NB4 (cell line): Measurements from ENCODE around the gene TRA2A.
A peak's percentile ranks its signal among the peaks of the same experiment; 100 is the strongest.
"Not testable (repeated sequence)": the region's sequence is repeated elsewhere in the genome, so short reads cannot be mapped to it uniquely, and the experiment has no call there.

Experiments used
- DNase-seq: peaks from one replicate; pipeline ENCODE4 v3.0.0; 2010; ENCODE audit warnings: low read depth
- H3K4me3 ChIP-seq: one replicate; pipeline ENCODE4 v1.5.1; 2011; ENCODE audit warnings: mild to moderate bottlenecking, low read depth, low read length, moderate library complexity
- MAX ChIP-seq: IDR thresholded peaks from 2 replicates; pipeline ENCODE4 v1.6.1; 2011; ENCODE audit warnings: low read depth, low read length
- MYC ChIP-seq: IDR thresholded peaks from 2 replicates; pipeline ENCODE4 v1.6.1; 2011; ENCODE audit warnings: low read depth, low read length
- POLR2A ChIP-seq: IDR thresholded peaks from 2 replicates; pipeline ENCODE4 v1.6.1; 2011; ENCODE audit warnings: mild to moderate bottlenecking; ENCODE audit not compliant: insufficient read length; ENCODE audit errors: extremely low read depth
- TF ChIP-seq, protein P1 (sequence below): IDR thresholded peaks from one replicate; pipeline ENCODE4 v1.5.1; 2012; ENCODE audit warnings: low read depth, low read length

TRA2A gene

GRCh38 chr7:23532490-23533237 lies 883 bp upstream of the TRA2A start:
- no peak for TF ChIP-seq POLR2A
- TF ChIP-seq, protein P1, sequence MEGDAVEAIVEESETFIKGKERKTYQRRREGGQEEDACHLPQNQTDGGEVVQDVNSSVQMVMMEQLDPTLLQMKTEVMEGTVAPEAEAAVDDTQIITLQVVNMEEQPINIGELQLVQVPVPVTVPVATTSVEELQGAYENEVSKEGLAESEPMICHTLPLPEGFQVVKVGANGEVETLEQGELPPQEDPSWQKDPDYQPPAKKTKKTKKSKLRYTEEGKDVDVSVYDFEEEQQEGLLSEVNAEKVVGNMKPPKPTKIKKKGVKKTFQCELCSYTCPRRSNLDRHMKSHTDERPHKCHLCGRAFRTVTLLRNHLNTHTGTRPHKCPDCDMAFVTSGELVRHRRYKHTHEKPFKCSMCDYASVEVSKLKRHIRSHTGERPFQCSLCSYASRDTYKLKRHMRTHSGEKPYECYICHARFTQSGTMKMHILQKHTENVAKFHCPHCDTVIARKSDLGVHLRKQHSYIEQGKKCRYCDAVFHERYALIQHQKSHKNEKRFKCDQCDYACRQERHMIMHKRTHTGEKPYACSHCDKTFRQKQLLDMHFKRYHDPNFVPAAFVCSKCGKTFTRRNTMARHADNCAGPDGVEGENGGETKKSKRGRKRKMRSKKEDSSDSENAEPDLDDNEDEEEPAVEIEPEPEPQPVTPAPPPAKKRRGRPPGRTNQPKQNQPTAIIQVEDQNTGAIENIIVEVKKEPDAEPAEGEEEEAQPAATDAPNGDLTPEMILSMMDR, result no peak
- no peak for TF ChIP-seq MYC
- TF ChIP-seq MAX, result no peak
- DNase-seq, result no peak
- H3K4me3 ChIP-seq, result no peak overlapping the region

DNA sequence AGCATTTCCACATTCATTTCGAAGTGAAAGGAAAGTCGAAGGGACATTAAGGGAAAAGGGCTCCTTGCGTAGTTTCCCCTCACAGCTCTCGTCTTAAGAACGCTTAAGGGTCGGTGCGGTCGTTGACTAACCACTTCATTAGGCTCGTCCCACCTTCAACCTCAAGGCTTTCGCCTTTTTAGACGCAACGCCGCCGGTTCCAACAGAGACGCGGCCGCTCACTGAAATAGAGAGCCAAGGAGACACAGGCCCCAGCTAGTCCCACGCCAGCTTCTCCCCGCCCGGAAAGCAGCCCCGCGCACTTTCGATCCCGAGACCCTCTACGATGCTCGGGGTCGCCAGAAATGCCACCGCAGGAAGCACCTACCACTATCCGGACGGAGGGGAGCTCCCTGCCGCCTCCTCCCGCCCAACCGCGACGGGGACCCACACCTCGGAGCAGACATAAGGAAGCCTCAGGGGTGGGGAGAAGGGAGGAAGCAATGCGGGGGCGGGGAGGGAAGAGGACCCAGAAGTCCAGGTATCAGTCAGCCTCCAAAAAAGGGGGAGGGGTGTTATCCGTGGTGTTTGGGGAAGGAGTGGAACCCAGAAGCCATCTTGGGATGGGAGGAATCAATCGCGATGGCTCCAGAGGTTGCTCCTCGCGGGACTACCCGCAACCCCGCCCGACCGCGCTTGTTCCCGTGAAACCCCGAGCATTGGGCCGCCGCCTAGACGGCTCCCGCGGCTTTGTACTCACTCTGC lies 559 bp downstream of the TRA2A start:
- DNase-seq, result peak; percentile 86
- TF ChIP-seq MAX, result peak; percentile 24; the same call in 1 of the 2 replicates
- TF ChIP-seq, protein P1, result no peak
- H3K4me3 ChIP-seq, result peak overlapping the region; percentile 92

DNA sequence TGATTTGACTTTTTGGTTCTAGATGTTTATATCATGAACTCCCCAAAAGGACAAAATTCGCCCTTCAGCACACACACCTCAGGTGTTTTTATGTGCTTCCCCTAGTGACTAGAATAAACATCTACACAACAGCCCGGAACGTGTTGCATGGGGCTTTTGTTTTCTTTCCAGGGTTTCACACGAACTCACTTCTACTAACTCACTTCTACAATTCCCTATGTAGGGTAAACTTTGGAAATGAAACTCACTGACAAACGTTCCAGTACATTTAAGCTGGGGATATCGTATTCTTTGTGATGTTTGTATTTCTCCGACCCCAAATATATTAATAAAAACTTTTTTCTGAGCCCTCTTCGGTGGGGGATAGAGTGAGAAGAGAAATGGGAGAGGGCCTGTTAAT lies 1.4 kb downstream of the TRA2A start:
- DNase-seq, result peak; percentile 62
- TF ChIP-seq MYC (no peak), POLR2A (no peak), MAX (0 out of 2 replicates have a peak, but pooled peaks have one; percentile 16)
- TF ChIP-seq, protein P1, result no peak
- H3K4me3 ChIP-seq, result peak overlapping the region; percentile 92

DNA sequence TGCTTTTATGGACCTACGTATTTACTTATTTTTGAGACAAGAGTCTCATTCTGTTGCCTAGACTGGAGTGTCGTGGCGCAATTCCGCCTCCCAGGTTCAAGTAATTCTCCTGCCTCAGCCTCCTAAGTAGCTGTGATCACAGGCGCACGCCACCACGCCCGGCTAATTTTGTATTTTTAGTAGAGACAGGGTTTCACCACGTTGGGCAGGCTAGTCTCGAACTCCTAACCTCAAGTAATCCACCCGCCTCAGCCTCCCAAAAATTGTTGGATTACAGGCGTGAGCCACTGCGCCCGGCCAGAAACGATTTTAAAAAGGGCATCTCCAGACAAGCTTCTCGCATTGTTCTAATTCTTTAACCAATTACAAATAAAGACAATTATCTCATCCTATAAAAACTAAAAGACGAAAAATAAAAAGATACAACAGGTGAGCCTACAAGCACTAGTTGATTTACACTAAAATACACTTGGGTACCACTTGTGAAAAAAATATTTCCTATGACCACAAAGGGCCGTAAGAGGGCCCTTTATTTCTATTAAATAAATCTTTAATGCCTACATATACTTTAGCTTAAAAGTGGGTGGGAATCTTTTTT lies 2.4 kb downstream of the TRA2A start:
- H3K4me3 ChIP-seq, result peak overlapping the region; percentile 92
- no peak for DNase-seq
- TF ChIP-seq MYC, result no peak
- no peak for TF ChIP-seq MAX
- TF ChIP-seq POLR2A, result no peak
- TF ChIP-seq, protein P1, result no peak

- H3K4me3 ChIP-seq, result peak overlapping the region; percentile 44
- DNase-seq, result not testable (repeated sequence)
Measured at GRCh38 chr7:23525611-23526010, 6.2 kb downstream of the TRA2A start.

DNA sequence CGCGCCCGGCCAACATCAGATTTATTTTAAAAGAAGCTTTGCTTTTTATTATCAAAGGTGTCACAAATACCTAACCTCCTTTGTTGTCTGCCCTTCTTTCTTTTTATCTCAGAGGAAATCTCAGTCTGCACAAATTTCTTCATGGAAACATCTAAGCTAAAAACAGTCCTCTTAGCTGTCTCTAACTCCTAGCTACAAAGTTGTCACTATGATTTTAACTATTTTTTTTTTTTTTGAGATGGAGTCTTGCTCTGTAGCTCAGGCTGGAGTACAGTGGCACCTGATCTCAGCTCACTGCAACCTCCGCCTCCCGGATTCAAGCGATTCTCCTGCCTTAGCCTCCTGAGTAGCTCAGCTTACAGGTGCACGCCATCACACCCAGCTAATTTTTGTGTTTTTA lies 7.3 kb downstream of the TRA2A start:
- H3K4me3 ChIP-seq, result no peak overlapping the region
- TF ChIP-seq MYC (no peak), POLR2A (no peak), MAX (no peak)
- TF ChIP-seq, protein P1, result no peak
- no peak for DNase-seq
